ENCODE measurements around the gene GAA. TPM values are rescaled to one million over a fixed set of nuclear protein-coding genes. Genes with fewer than 3 reads are reported as not detected.

Gene GAA
- total RNA-seq, 1 donor from 2014 or later = 91.6 TPM

- no peaks in the 10 kb centered on the region for H3K27me3 ChIP-seq
- no peaks in the 10 kb centered on the region for H3K9me3 ChIP-seq
- intact Hi-C loops (cut with DNase I) = no loop called here
- TF ChIP-seq CTCF (IDR thresholded peaks at IDR 0.05) = no peak
- H3K4me1 ChIP-seq = no peaks in the 10 kb centered on the region
- H3K4me3 ChIP-seq = no peak overlapping the region
- no peak overlapping the region for H3K27ac ChIP-seq
- peaks cover 5 to 11% of the 10 kb centered on the region in 2 donors for H3K36me3 ChIP-seq
- DNase-seq (ENCODE audit: low spot score in 2 of 2) = no peak
These were observed 13.4 kb downstream of the GAA start for GRCh38 chr17:80114758-80115157.

GRCh38 chr17:80115159-80115558 is 13.8 kb downstream of the GAA start:
- intact Hi-C loops (cut with DNase I) = no loop called here
- TF ChIP-seq CTCF (IDR thresholded peaks at IDR 0.05) = no peak
- Histone ChIP-seq H3K36me3 (peaks cover 5 to 11% of the 10 kb centered on the region in 2 donors), H3K27me3 (no peaks in the 10 kb centered on the region), H3K4me3 (no peak overlapping the region), H3K27ac (no peak overlapping the region), H3K9me3 (no peaks in the 10 kb centered on the region), H3K4me1 (no peaks in the 10 kb centered on the region)
- DNase-seq (ENCODE audit: low spot score in 2 of 2) = no peak

- H3K4me1 ChIP-seq = no peaks in the 10 kb centered on the region
- H3K9me3 ChIP-seq = no peaks in the 10 kb centered on the region
- no peak overlapping the region for H3K4me3 ChIP-seq
- peaks cover 5 to 11% of the 10 kb centered on the region in 2 donors for H3K36me3 ChIP-seq
- H3K27ac ChIP-seq = no peak overlapping the region
- TF ChIP-seq CTCF (IDR thresholded peaks at IDR 0.05) = no peak
- DNase-seq (ENCODE audit: low spot score in 2 of 2) = peak in 1 of 2 donors; percentile 40
- no peaks in the 10 kb centered on the region for H3K27me3 ChIP-seq
- intact Hi-C loops (cut with DNase I) = no loop called here
These were observed 15.0 kb downstream of the GAA start for GRCh38 chr17:80116276-80116920.

GRCh38 chr17:80116921-80117380 is 15.6 kb downstream of the GAA start:
- Histone ChIP-seq H3K4me3 (no peak overlapping the region), H3K27me3 (no peaks in the 10 kb centered on the region), H3K4me1 (no peaks in the 10 kb centered on the region), H3K27ac (no peak overlapping the region), H3K9me3 (no peaks in the 10 kb centered on the region), H3K36me3 (peaks cover 5 to 11% of the 10 kb centered on the region in 2 donors)
- TF ChIP-seq CTCF (IDR thresholded peaks at IDR 0.05) = no peak
- intact Hi-C loops (cut with DNase I) = no loop called here
- DNase-seq (ENCODE audit: low spot score in 2 of 2) = peak in 1 of 2 donors; percentile 57

- H3K27ac ChIP-seq = no peak overlapping the region
- intact Hi-C loops (cut with DNase I) = no loop called here
- H3K27me3 ChIP-seq = no peaks in the 10 kb centered on the region
- H3K4me1 ChIP-seq = no peaks in the 10 kb centered on the region
- H3K4me3 ChIP-seq = no peak overlapping the region
- no peak for DNase-seq (ENCODE audit: low spot score in 2 of 2)
- no peak for TF ChIP-seq CTCF (IDR thresholded peaks at IDR 0.05)
- H3K9me3 ChIP-seq = no peaks in the 10 kb centered on the region
- H3K36me3 ChIP-seq = peaks cover 5 to 11% of the 10 kb centered on the region in 2 donors
These were observed 16.4 kb downstream of the GAA start for GRCh38 chr17:80117491-80118401.
